OCI-LY7 (cell line): ENCODE data around the gene CLSTN2. TPM values are rescaled to one million over a fixed set of nuclear protein-coding genes. Genes with fewer than 3 reads are reported as not detected.

Experiments
- BruUV-seq: library from RNA; stranded (reverse); fragments of 400-500 nt; replicated peaks from 2 replicates; lab custom pipeline; 2021; lab: Mats Ljungman, UMichigan
- CTCF ChIA-PET: fragments of 300-600 bp; sonication (Branson Sonifier 250); formaldehyde crosslinking; loops from one replicate; lab custom pipeline; 2022; ENCODE audit warnings: antibody characterized with exemption; ENCODE audit not compliant: unreplicated experiment; lab: Charles Lee
- POLR2A ChIA-PET: fragments of 300-600 bp; sonication (Branson Sonifier 250); formaldehyde crosslinking; loops from one replicate; lab custom pipeline; 2022; ENCODE audit warnings: antibody characterized with exemption; lab: Charles Lee
- DNase-seq: peaks from one replicate; pipeline ENCODE4 v3.0.0-alpha.2; 2015; ENCODE audit warnings: low spot score
- H2AFZ ChIP-seq: fragments of 200-600 bp; sonication (generic), shearing (Covaris generic); 2 replicates; pipeline ENCODE4 v1.6.1; 2014; ENCODE audit warnings: mild to moderate bottlenecking, antibody characterized with exemption, low read length, moderate library complexity
- H3K27ac ChIP-seq: fragments of 200-600 bp; sonication (generic); 2 replicates; pipeline ENCODE4 v1.5.1; 2014; ENCODE audit warnings: mixed run types, low read depth, mild to moderate bottlenecking, moderate library complexity, low read length, inconsistent platforms; ENCODE audit not compliant: poor library complexity, severe bottlenecking
- H3K36me3 ChIP-seq: fragments of 200-600 bp; sonication (generic); 2 replicates; pipeline ENCODE4 v1.6.1; 2014; ENCODE audit warnings: mild to moderate bottlenecking, antibody characterized with exemption, low read length, moderate library complexity, mixed read lengths; ENCODE audit not compliant: insufficient read depth
- H3K4me1 ChIP-seq: fragments of 200-600 bp; sonication (generic); 2 replicates; pipeline ENCODE4 v1.5.1; 2014; ENCODE audit warnings: mild to moderate bottlenecking, low read length; ENCODE audit not compliant: insufficient read depth, poor library complexity, severe bottlenecking
- H3K4me2 ChIP-seq: fragments of 200-600 bp; sonication (generic); 2 replicates; pipeline ENCODE4 v1.6.1; 2014; ENCODE audit warnings: mild to moderate bottlenecking, low read length
- H3K4me3 ChIP-seq: fragments of 200-600 bp; sonication (generic); 2 replicates; pipeline ENCODE4 v1.5.1; 2014; ENCODE audit warnings: mild to moderate bottlenecking, low read depth, low read length; ENCODE audit not compliant: poor library complexity, severe bottlenecking
- H3K79me2 ChIP-seq: fragments of 200-600 bp; sonication (generic); 2 replicates; pipeline ENCODE4 v1.6.1; 2016; ENCODE audit warnings: low read depth, mild to moderate bottlenecking, low read length, moderate library complexity, mixed read lengths; ENCODE audit not compliant: insufficient read depth
- H3K9me2 ChIP-seq: fragments of 200-600 bp; sonication (generic); 2 replicates; pipeline ENCODE4 v1.6.1; 2016; ENCODE audit warnings: mild to moderate bottlenecking, low read length, mixed read lengths; ENCODE audit not compliant: insufficient read depth
- H3K9me3 ChIP-seq: fragments of 200-600 bp; sonication (generic); 2 replicates; pipeline ENCODE4 v1.6.1; 2014; ENCODE audit warnings: mild to moderate bottlenecking, mixed run types, low read length, mixed read lengths
- H4K20me1 ChIP-seq: fragments of 200-600 bp; sonication (generic); 2 replicates; pipeline ENCODE4 v1.6.1; 2014; ENCODE audit warnings: mild to moderate bottlenecking, antibody characterized with exemption, low read length, moderate library complexity, mixed read lengths; ENCODE audit not compliant: insufficient read depth
- EZH2phosphoT487 ChIP-seq: fragments of 200-600 bp; sonication (generic); IDR thresholded peaks from 2 replicates; pipeline ENCODE4 v1.6.1; 2018; ENCODE audit warnings: low read depth, borderline replicate concordance, mild to moderate bottlenecking, mixed run types, antibody characterized with exemption, low read length, moderate library complexity, mixed read lengths
- intact Hi-C: fragments of 100-400 bp; cut with micrococcal nuclease; formaldehyde crosslinking; loops from one replicate; pipeline ENCODE4 v1.10.0; 2022; ENCODE audit not compliant: unreplicated experiment
- total RNA-seq, 2 experiments: library from RNA; depleted of rRNA in 1 of 2; stranded (reverse); fragments of >200 nt in 1 of 2; shearing (Covaris generic) in 1 of 2; gene quantifications; 2 replicates each; pipeline ENCODE4 v1.2.3, GENCODE V29; 2014 to 2022
- TF ChIP-seq, protein P1 (sequence below): fragments of 200-600 bp; sonication (generic); conservative IDR thresholded peaks from 2 replicates; pipeline ENCODE4 v1.5.1; 2014; ENCODE audit warnings: mild to moderate bottlenecking, antibody characterized with exemption, low read length, moderate library complexity, mixed read lengths

Gene CLSTN2
- total RNA-seq, 2 experiments from 2014 or later: not detected

DNA sequence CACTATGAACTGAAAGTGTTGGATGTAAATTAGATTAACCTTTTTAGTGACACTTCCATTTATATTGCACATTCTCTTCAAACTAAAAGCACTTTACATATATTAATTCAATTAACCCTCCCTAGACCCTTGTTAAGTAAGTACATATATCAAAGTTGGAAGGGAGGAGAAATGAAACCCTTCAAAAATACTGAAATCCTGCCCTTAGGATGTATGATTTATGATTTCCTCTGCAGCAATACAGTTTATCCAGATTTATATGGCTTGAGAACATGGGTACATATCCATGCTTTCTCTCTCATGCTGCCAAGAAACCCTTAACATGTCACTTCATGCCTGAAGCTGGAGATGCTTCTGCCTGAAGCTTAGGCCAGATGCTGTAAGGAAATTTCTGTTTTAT, 11.0 kb downstream of the CLSTN2 start:
- H3K27ac ChIP-seq: no peak overlapping the region
- no peaks in the 10 kb centered on the region for H3K4me1 ChIP-seq
- H3K79me2 ChIP-seq: no peaks in the 10 kb centered on the region
- CTCF ChIA-PET: no interaction called here
- POLR2A ChIA-PET: no interaction called here
- DNase-seq: no peak
- intact Hi-C loops: no loop called here
- H3K4me2 ChIP-seq: no peak overlapping the region
- no TSS peak for BruUV-seq
- H3K36me3 ChIP-seq: no peaks in the 10 kb centered on the region
- H3K4me3 ChIP-seq: no peak overlapping the region
- H3K9me3 ChIP-seq: no peaks in the 10 kb centered on the region
- TF ChIP-seq, protein P1, sequence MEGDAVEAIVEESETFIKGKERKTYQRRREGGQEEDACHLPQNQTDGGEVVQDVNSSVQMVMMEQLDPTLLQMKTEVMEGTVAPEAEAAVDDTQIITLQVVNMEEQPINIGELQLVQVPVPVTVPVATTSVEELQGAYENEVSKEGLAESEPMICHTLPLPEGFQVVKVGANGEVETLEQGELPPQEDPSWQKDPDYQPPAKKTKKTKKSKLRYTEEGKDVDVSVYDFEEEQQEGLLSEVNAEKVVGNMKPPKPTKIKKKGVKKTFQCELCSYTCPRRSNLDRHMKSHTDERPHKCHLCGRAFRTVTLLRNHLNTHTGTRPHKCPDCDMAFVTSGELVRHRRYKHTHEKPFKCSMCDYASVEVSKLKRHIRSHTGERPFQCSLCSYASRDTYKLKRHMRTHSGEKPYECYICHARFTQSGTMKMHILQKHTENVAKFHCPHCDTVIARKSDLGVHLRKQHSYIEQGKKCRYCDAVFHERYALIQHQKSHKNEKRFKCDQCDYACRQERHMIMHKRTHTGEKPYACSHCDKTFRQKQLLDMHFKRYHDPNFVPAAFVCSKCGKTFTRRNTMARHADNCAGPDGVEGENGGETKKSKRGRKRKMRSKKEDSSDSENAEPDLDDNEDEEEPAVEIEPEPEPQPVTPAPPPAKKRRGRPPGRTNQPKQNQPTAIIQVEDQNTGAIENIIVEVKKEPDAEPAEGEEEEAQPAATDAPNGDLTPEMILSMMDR: no peak
- TF ChIP-seq EZH2phosphoT487: no peak
- no peak overlapping the region for H2AFZ ChIP-seq
- H4K20me1 ChIP-seq: no peaks in the 10 kb centered on the region
- H3K9me2 ChIP-seq: no peaks in the 10 kb centered on the region

DNA sequence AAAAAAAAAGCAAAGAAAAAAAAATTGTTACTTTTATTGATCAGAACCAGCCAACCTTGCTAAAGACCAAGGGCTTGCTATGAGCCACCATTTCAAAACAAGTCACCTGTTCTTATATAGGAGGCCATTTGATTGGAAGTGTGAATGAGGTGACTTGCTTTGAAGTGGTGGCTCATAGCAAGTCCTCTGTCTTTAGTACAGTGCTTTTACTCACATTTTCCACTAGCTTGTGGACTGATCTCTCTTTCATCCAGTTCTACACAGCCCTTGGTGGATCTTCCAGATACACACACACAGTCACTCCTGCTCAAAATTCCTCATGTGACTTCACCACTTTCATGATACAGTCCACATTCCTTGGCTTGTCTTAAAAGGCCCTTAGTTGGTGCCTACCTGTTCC, 13.5 kb downstream of the CLSTN2 start:
- no peak for TF ChIP-seq EZH2phosphoT487
- TF ChIP-seq, protein P1: no peak
- H3K4me3 ChIP-seq: no peak overlapping the region
- no TSS peak for BruUV-seq

DNA sequence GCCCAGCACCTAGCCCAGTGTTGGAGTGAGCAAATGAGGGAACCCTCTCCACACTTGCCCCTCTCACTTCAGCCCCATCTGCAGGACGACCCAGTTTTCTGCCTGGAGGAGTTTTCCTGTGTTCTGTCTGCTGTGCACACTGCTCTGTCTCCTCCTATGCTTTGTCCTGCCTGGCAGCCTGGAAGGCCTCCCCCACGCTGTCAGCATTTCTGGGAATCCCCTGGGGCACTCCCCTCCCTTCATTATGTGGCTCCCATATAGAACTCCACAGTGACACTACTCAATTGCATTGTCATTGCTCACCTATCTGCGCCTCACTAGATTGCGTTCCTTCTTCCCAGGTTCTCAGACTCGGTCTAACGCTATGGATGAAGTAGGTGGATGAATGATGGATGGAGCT, 13.9 kb downstream of the CLSTN2 start:
- Histone ChIP-seq H4K20me1 (no peaks in the 10 kb centered on the region), H3K4me1 (no peaks in the 10 kb centered on the region), H3K79me2 (no peaks in the 10 kb centered on the region), H3K9me3 (no peaks in the 10 kb centered on the region), H3K36me3 (no peaks in the 10 kb centered on the region), H2AFZ (no peak overlapping the region), H3K27ac (no peak overlapping the region), H3K9me2 (no peaks in the 10 kb centered on the region), H3K4me2 (no peak overlapping the region), H3K4me3 (no peak overlapping the region)
- intact Hi-C loops: no loop called here
- ChIA-PET CTCF (no interaction called here), POLR2A (no interaction called here)
- no TSS peak for BruUV-seq
- TF ChIP-seq, protein P1: no peak
- TF ChIP-seq EZH2phosphoT487: no peak
- no peak for DNase-seq

More for the DNA sequence above, 13.5 kb downstream of the CLSTN2 start:
- Histone ChIP-seq H2AFZ (no peak overlapping the region), H3K27ac (no peak overlapping the region), H3K9me3 (no peaks in the 10 kb centered on the region), H3K79me2 (no peaks in the 10 kb centered on the region), H3K4me1 (no peaks in the 10 kb centered on the region), H3K9me2 (no peaks in the 10 kb centered on the region), H4K20me1 (no peaks in the 10 kb centered on the region), H3K4me2 (no peak overlapping the region), H3K36me3 (no peaks in the 10 kb centered on the region)
- ChIA-PET CTCF (no interaction called here), POLR2A (no interaction called here)
- intact Hi-C loops: no loop called here
- DNase-seq: no peak
